Measurements from ENCODE around the gene NMRK1. TPM values are rescaled to one million over a fixed set of nuclear protein-coding genes. Genes with fewer than 3 reads are reported as not detected.

Gene NMRK1
- total RNA-seq, 4 donors from 2014 or later, result 20.8 to 53.8 (median 28.1) TPM

DNA sequence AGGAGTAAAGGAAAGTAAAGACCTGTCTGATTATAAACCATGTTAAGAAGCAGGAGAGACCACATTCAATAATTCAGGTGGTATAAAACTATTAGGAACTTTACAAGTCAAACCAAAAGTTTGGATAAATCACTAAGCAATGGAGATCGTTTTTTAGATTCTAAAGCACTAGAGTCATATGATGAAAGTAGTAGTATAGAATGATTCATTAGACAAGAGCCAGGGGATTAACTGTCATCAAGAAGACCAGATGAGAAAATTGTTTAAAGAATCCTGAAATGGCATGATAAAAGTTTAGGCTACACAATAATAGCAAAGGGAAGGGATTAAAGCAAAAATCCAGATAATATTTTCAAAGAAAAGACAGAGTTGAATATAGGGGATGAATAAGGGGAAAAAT is 46.9 kb downstream of the NMRK1 start:
- Histone ChIP-seq H3K36me3 (no peaks in the 10 kb centered on the region), H3K4me1 (no peaks in the 10 kb centered on the region), H3K27me3 (no peaks in the 10 kb centered on the region), H3K4me3 (replicated peaks in 1 of 3) (no peak overlapping the region), H3K9me3 (no peaks in the 10 kb centered on the region), H3K27ac (no peak overlapping the region)
- no peak for DNase-seq
- TF ChIP-seq, protein P1, sequence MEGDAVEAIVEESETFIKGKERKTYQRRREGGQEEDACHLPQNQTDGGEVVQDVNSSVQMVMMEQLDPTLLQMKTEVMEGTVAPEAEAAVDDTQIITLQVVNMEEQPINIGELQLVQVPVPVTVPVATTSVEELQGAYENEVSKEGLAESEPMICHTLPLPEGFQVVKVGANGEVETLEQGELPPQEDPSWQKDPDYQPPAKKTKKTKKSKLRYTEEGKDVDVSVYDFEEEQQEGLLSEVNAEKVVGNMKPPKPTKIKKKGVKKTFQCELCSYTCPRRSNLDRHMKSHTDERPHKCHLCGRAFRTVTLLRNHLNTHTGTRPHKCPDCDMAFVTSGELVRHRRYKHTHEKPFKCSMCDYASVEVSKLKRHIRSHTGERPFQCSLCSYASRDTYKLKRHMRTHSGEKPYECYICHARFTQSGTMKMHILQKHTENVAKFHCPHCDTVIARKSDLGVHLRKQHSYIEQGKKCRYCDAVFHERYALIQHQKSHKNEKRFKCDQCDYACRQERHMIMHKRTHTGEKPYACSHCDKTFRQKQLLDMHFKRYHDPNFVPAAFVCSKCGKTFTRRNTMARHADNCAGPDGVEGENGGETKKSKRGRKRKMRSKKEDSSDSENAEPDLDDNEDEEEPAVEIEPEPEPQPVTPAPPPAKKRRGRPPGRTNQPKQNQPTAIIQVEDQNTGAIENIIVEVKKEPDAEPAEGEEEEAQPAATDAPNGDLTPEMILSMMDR (IDR thresholded peaks at IDR 0.05), result no peak
- TF ChIP-seq POLR2A (IDR thresholded peaks at IDR 0.05), result no peak
- intact Hi-C loops (cut with DNase I), result no loop called here
- 85 to 86% methylated on average over 1 of the region's 1 CpG for WGBS, 2 donors

DNA sequence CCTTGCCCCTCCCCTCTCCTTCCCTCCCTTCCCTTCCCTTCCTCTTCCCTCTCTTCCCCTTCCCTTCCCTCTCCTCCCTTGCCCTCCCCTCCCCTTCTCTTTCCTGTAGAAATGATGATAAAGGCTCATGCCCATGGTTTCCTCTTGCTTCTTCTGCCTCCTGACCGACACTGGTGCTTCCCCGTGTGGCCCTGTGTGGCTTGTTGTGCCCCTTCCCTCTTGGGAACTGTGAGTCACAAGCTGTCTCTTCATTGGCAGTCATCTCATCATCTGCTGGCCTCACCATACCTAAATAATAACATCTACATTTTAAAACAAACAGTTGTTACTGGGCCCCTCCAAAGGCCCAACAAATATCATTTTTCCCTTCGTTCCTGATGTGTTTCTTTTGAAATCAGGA is 48.2 kb downstream of the NMRK1 start:
- H3K27ac ChIP-seq, result no peak overlapping the region
- 82 to 83% methylated on average over 3 of the region's 3 CpGs for WGBS, 2 donors
- H3K4me3 ChIP-seq (replicated peaks in 1 of 3), result no peak overlapping the region
- DNase-seq, result no peak
- H3K9me3 ChIP-seq, result no peaks in the 10 kb centered on the region
- intact Hi-C loops (cut with DNase I), result no loop called here
- H3K27me3 ChIP-seq, result no peaks in the 10 kb centered on the region
- no peaks in the 10 kb centered on the region for H3K36me3 ChIP-seq
- TF ChIP-seq, protein P1 (IDR thresholded peaks at IDR 0.05), result no peak
- no peak for TF ChIP-seq POLR2A (IDR thresholded peaks at IDR 0.05)
- no peaks in the 10 kb centered on the region for H3K4me1 ChIP-seq

DNA sequence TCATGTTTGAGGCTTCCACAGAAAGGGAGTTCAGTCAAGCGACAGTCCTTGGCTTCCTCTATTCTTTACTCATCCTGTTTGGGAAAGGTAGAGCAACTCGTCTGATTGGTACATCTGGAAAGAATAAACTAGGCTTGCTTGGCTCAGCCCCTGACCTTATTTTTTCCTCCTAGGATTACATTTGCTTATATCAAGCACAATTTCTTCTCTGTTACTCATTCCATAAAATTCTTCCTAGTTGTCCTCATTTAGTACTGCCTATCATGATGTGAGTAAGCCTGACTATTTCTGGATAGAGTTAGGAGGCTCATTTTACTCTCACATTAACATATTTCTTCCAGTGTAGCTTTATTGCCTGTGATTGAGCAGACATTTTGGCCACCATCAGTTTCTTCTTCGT is 48.9 kb downstream of the NMRK1 start:
- peaks cover 0 to 3% of the 10 kb centered on the region in 2 donors for H3K4me1 ChIP-seq
- no peak for DNase-seq
- no peaks in the 10 kb centered on the region for H3K9me3 ChIP-seq
- intact Hi-C loops (cut with DNase I), result no loop called here
- H3K4me3 ChIP-seq (replicated peaks in 1 of 3), result no peak overlapping the region
- no peaks in the 10 kb centered on the region for H3K36me3 ChIP-seq
- H3K27ac ChIP-seq, result no peak overlapping the region
- H3K27me3 ChIP-seq, result no peaks in the 10 kb centered on the region
- TF ChIP-seq POLR2A (IDR thresholded peaks at IDR 0.05), result no peak
- TF ChIP-seq, protein P1 (IDR thresholded peaks at IDR 0.05), result no peak
- 80 to 81% methylated on average over 3 of the region's 3 CpGs for WGBS, 2 donors

DNA sequence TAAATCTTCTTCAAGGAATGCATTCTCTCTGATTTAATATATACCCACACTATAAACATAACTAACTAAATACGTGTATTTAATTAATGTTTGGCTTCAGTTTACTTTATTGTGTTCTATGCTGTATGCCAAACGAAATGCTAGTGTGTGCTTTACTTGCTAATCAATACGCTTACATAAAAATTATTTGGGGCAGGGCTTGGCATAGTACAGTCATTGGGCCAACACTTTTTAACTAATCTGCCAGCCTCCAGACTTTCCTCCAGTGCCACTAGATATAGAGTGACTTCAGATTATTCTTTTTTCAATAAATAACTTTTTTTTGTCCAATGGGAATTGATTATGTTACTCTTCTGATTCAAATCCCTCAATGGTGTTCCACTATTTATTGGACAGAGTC is 51.2 kb downstream of the NMRK1 start:
- Histone ChIP-seq H3K4me1 (peaks cover 0 to 4% of the 10 kb centered on the region in 2 donors), H3K9me3 (no peaks in the 10 kb centered on the region), H3K27me3 (no peaks in the 10 kb centered on the region), H3K36me3 (no peaks in the 10 kb centered on the region), H3K27ac (no peak overlapping the region), H3K4me3 (replicated peaks in 1 of 3) (no peak overlapping the region)
- no peak for DNase-seq
- WGBS, 2 donors, result 89 to 91% methylated on average over 3 of the region's 3 CpGs
- TF ChIP-seq POLR2A (IDR thresholded peaks at IDR 0.05), result no peak
- TF ChIP-seq, protein P1 (IDR thresholded peaks at IDR 0.05), result no peak
- intact Hi-C loops (cut with DNase I), result no loop called here

DNA sequence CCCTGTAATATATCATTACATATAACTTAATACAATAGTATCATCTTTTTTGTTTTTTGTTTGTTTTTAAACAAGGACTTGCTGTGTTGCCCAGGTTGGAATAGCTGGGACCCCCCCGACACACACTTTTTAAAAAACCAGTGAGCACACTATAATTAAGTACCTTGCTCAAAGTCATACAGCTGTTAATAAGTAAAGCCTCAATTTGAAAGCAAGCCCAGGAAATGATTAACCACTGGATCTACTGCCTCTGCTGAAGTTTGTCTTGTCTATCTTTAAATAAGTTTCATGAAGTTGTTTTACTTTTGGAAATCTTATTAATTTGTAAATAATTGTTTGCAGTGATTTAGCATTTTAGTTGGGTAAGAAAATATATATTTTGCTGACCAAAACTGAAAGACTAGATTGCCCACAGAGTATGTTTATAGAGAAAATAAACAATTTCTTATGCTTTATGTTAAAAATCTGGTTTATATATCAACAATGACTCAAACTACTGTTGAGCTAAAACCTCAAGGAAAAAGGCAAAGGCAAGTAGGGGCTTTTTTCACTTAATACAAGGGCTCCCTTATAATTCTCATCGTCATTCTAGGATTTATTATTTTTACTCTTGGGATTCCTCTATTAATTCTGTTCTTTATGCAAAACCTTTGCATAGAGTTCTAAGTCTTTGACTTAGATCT is 54.0 kb downstream of the NMRK1 start:
- 79 to 84% methylated on average over 2 of the region's 2 CpGs for WGBS, 2 donors
- no peaks in the 10 kb centered on the region for H3K9me3 ChIP-seq
- peaks cover 0 to 4% of the 10 kb centered on the region in 2 donors for H3K4me1 ChIP-seq
- intact Hi-C loops (cut with DNase I), result no loop called here
- no peak for TF ChIP-seq POLR2A (IDR thresholded peaks at IDR 0.05)
- TF ChIP-seq, protein P1 (IDR thresholded peaks at IDR 0.05), result no peak
- no peaks in the 10 kb centered on the region for H3K27me3 ChIP-seq
- no peak for DNase-seq
- H3K27ac ChIP-seq, result no peak overlapping the region
- H3K36me3 ChIP-seq, result no peaks in the 10 kb centered on the region
- no peak overlapping the region for H3K4me3 ChIP-seq (replicated peaks in 1 of 3)
